ENCODE measurements around the gene VAMP8.
"Not testable (repeated sequence)": the region's sequence is repeated elsewhere in the genome, so short reads cannot be mapped to it uniquely, and the experiment has no call there.

Gene VAMP8

GRCh38 chr2:85577386-85578242 lies at the start of gene VAMP8:
TSS of gene VAMP8 (plus strand) at chr2:85577586. CDS start at chr2:85577647, 61 bp downstream.
- peak; percentile 66 for DNase-seq

GRCh38 chr2:85527787-85528186 lies 49.6 kb upstream of the VAMP8 start:
- DNase-seq: no peak

GRCh38 chr2:85528355-85528754 lies 49.0 kb upstream of the VAMP8 start:
- no peak for DNase-seq

- DNase-seq: no peak
These were observed 47.6 kb upstream of the VAMP8 start for GRCh38 chr2:85529809-85530208.

- no peak for DNase-seq
These were observed 45.8 kb upstream of the VAMP8 start for GRCh38 chr2:85531589-85531988.

- no peak for DNase-seq
These were observed 43.3 kb upstream of the VAMP8 start for GRCh38 chr2:85534099-85534498.

GRCh38 chr2:85534881-85535280 lies 42.5 kb upstream of the VAMP8 start:
- DNase-seq: no peak

- DNase-seq: no peak
These were observed 40.9 kb upstream of the VAMP8 start for GRCh38 chr2:85536479-85536878.

GRCh38 chr2:85537600-85538506 lies 39.5 kb upstream of the VAMP8 start:
- DNase-seq: peak; percentile 17

GRCh38 chr2:85538507-85539360 lies 38.7 kb upstream of the VAMP8 start, which contains the start of gene MAT2A:
TSS of gene MAT2A (plus strand) at chr2:85539168. CDS start at chr2:85539288, 120 bp downstream.
- DNase-seq: peak; percentile 83

- DNase-seq: peak; percentile 62
These were observed 37.8 kb upstream of the VAMP8 start for GRCh38 chr2:85539361-85540132.

GRCh38 chr2:85540133-85540648 lies 37.2 kb upstream of the VAMP8 start:
- no peak for DNase-seq

GRCh38 chr2:85541262-85541661 lies 36.1 kb upstream of the VAMP8 start:
- no peak for DNase-seq

GRCh38 chr2:85541753-85542457 lies 35.5 kb upstream of the VAMP8 start:
- DNase-seq: no peak

GRCh38 chr2:85542777-85543176 lies 34.6 kb upstream of the VAMP8 start:
- no peak for DNase-seq

- DNase-seq: not testable (repeated sequence)
These were observed 33.1 kb upstream of the VAMP8 start for GRCh38 chr2:85544254-85544691.

- not testable (repeated sequence) for DNase-seq
These were observed 32.2 kb upstream of the VAMP8 start for GRCh38 chr2:85544915-85545779.

GRCh38 chr2:85545780-85546240 lies 31.6 kb upstream of the VAMP8 start:
- DNase-seq: no peak

- no peak for DNase-seq
These were observed 30.1 kb upstream of the VAMP8 start for GRCh38 chr2:85547089-85547858.
